ENCODE measurements around the gene ACSM6.

Gene ACSM6

DNA sequence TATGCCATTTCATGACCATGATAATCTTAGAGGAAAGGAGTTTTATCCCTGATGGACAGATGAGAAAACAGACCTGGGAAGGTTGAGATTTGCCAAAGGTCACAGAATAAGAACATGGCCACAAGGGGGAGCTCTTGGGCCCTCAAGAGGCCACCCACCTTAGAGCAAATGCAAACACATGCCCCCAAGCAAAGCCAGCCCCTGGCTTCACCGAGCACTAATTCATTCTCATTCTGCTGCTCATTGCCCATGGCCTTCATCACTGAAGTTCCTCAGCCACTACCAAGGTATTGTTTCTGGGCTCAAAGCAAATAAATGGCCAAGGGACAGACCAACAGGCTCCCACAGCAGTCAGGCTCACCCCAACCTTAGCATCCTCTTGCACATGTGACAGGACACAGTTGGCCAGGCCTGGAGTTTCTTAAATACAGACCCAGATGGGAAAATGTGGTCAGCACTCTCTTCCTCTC, 52.6 kb downstream of the ACSM6 start:
- peak; percentile 85 for DNase-seq

GRCh38 chr10:95247200-95247880, 53.3 kb downstream of the ACSM6 start:
- DNase-seq = no peak

DNA sequence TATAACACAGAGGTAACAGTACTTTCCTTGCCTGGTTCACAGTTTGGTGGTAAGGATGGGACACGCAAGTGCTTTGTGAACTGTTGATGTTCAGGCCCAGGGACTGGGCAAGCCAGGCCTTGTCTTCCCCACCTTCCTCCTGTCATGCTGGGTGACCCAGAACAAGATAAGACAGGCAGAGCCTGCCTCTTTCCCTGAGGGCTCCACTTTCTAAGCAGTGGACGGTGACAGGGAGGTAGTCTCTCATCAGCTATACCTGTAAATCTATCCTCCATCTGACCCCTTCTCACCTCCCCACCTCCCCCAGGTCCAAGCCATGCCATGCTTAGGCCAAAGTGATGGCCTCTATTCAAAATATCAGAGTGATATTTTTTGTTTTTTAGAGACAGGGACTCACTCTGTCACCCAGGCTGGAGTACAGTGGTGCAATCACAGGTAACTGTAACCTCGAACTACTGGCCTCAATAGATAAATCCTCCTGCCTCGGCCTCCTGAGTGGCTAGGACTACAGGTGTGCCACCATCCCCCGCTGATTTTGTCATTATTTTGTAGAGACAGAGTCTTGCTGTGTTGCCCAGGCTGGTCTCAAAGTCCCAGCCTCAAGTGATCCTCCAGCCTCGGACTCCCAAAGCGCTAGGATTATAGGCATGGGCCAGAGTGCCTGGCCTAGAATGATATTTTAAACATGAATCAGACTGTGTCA, 54.0 kb downstream of the ACSM6 start:
- no peak for DNase-seq

GRCh38 chr10:95248989-95249388, 55.0 kb downstream of the ACSM6 start:
- DNase-seq = no peak

GRCh38 chr10:95249467-95249866, 55.4 kb downstream of the ACSM6 start:
- no peak for DNase-seq

DNA sequence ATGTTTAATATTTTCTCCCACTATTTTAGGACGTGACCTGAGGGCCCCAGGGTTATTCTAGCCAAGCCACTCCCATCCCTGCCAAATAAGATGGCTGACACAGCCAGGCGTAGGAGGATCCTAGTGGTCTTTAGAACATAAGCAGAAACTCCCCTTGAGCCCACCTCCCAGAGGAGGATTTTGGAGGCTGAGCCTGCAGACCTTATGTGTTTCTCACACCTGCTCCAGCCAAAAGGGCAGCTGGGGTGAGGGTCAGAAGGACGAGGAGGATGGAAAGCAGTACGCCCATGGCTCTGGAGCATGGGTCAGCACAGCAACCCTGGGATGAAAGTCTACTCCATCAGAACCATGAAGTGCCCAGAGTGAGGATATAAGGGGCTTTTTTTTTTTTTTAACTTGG, 56.8 kb downstream of the ACSM6 start:
- DNase-seq = no peak

GRCh38 chr10:95253007-95253406, 59.0 kb downstream of the ACSM6 start:
- DNase-seq = no peak

GRCh38 chr10:95253686-95254085, 59.6 kb downstream of the ACSM6 start:
- DNase-seq = no peak

GRCh38 chr10:95254629-95255028, 60.6 kb downstream of the ACSM6 start:
- DNase-seq = no peak

GRCh38 chr10:95256268-95256667, 62.2 kb downstream of the ACSM6 start:
- no peak for DNase-seq

DNA sequence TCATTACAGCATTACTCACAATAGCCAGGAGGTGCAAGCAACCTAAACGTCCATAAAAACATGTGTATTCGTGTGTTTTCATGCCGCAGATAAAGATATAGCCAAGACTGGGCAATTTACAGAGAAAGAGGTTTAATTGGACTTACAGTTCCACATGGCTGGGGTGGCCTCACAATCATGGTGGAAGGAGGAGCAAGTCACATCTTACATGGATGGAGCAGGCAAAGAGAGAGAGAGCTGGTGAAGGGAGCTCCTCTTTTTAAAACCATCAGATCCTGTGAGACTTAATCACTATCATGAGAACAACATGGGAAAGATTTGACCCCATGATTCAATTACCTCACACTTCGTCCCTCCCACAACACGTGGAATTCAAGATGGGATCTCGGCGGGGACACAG, 63.8 kb downstream of the ACSM6 start:
- DNase-seq = no peak

- no peak for DNase-seq
Measured at GRCh38 chr10:95260397-95260881, 66.4 kb downstream of the ACSM6 start.

DNA sequence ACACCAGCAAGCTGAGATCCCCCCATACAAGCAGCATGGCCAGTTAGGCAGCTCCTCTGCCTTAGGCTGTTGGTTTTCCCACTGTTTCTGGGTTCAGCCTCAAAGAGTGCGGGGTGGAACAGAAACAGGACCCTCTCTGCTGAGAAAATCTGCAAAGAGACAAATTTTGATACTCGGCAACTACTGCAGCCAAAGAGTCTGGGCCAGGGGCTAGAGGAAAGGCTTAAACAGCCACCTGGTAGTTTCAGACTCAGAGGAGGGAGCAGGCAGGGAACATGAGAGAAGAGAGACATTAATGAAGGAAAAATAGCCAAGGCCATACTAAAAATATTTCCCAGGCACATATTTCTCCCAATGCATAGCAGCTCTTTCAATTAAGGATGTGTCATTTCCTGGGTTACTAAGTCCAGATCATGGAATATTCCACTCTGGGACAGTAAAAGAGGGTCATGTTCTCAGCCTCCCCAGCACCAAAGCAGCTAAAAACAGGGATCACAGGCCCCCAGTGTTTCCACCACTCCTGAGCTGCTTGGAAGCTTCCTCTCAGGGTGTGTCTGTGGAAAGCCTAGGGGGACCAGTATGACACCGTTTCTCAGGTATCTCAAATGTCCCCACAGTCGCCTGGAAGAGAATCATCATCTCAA, 67.0 kb downstream of the ACSM6 start:
- no peak for DNase-seq

- DNase-seq = no peak
Measured at GRCh38 chr10:95261926-95262325, 67.9 kb downstream of the ACSM6 start.

DNA sequence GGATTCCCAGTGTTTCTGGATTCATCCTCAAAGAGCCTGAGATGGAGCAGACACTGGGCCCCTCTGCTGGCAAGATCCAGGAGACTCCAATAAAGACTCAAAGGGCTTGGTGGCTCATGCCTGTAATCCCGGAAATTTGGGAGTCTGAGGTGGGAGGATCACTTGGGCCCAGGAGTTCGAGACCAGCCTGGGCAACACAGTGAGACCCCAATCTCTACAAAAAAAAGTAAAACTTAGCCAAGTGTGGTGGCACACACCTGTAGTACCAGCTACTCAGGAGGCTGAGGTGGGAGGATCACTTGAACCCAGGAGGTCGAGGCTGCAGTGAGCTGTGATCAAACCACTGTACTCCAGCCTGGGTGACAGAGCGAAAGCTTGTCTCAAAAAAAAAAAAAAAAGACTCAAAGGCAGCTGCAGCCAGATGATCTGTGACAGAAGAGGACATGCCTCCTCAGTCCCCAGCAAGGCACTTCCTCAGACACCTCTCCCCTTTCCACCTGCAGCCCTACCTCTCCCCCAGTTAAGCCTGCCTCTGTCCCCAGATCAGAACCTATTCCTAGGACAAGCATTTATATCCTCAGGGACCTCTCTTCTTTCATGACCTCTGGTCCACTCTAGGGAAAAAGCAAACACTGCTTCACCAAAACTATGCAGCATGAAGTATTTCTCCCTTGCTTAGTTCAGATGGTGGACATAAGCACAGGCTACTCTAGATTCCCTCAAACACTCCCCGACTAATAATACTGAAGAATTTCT, 68.9 kb downstream of the ACSM6 start:
- no peak for DNase-seq

DNA sequence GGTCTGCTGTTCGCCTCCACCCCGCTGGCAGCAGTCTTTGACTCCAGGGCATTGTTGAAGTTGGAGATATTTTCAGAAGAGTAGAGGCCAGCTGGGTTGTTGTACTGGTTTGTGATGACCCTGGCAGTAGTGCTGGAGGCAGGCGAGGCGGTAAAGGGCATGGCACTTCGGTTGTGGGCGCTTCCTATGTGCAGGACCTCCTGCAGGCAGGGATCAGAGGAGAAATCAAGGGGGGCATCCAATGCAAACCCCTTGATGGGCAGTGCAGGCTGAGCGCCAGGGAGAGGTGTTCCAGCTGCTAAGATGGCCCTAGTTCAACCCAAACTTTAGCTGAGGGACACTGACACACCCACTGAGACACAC, 69.8 kb downstream of the ACSM6 start:
- DNase-seq = no peak

DNA sequence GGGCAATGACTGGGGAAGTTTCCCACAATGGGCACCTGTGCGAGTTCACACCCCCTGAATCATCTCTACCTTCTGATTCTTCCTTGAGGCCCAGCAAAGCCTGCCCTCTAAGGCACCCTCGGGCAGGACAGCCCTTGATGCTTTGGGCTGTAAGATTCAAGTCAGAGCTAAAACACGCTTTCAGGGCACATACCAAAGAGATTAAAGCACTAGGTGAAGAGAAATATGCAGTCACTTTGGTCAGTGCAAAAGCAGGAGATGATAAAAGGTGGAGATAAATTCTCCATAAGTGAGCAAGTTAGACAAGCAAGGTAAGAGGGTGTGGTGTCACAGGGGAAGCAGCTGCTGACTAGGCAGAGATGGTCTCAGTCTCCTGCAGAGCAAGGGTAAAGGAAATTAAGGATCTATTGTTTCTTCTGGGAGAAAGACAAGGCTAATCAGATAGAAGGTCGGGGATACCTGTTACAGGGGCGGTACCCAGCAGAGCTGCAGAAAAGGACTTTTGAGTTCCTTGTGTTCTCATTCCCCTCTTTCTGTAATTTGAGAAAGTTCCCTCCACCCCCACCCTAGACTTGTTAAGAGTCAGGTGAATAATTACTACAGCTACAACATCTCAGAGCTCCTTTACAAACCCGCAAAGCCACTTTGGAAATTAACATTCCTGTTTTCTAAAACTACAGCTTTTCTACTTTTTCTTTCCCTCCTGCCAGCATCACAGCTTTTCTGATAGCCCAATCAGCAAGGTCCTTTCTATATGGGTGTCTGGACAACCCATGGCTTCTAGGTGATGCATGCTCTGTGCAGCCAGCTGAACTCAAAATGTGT, 70.4 kb downstream of the ACSM6 start:
- DNase-seq = no peak

GRCh38 chr10:95265572-95265971, 71.5 kb downstream of the ACSM6 start:
- no peak for DNase-seq

DNA sequence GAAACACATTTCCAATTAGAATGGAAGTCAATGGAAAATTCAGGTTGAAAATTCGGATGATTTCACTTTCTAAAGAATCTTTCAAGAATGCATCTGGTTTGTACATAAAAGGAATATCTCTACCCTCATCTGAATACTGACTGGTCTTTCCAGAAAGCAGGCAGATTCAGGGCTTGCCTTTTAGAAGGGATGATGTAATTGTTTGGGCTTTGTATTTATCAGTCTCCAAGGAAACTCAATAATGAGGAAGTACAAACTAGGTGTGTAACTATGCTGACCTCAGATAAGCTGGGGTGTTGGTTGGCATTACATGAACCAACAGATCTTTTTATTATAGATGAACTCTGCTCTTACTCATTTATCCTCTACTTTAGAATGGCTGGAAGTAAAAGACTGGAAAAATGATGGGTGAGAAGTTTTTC, 72.6 kb downstream of the ACSM6 start:
- DNase-seq = no peak

DNA sequence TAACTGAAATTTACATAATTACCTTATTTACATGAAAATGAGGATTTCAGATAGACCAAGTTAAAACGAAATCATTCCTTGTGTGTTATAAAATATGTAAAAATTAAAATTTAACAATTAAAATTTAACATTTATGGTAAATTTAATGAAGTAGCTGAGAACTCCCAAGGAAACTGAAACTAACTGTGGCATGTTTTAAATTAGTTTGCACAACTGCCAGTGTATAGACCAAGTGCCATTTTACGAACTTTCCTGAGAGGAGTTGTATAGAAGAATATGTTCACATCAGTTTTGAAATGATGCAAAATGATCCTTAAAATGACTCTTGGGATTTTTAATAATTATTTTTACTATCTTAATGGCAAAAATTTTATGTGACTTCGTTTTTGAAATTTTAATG, 73.2 kb downstream of the ACSM6 start:
- no peak for DNase-seq

DNA sequence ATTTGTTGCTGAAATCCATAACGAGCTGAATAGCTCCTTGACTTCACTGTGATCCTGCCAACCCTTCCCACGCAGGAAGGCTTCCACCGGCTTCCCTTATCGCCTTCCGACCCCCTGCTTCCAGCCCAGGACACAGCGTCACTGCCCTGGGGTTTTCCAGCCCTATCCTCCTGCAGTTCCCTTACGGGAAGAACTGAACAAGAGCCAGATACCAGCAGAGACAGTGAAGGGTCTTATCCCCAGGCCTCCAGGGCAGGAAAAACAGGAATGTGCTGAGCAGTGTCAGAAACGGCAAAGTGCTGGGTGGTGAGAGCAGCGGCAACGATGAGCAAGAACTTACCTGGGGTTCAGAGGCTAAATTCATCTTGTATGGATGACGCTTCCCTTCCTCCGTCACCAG, 74.4 kb downstream of the ACSM6 start:
- DNase-seq = no peak
